GM21381 (cell line): ENCODE results near the gene MASP1.

Experiments
- ATAC-seq: cut with Tn5 transposase; IDR thresholded peaks from one replicate; pipeline ENCODE4 v1.9.1; 2021; ENCODE audit warnings: mild to moderate bottlenecking, moderate library complexity; ENCODE audit not compliant: unreplicated experiment

The MASP1 gene

GRCh38 chr3:187196573-187197334, 94.8 kb downstream of the MASP1 start:
- ATAC-seq: no peak

- ATAC-seq: no peak
Observed at GRCh38 chr3:187193181-187193580, 98.4 kb downstream of the MASP1 start.

- no peak for ATAC-seq
Observed at GRCh38 chr3:187191271-187191670, 100.3 kb downstream of the MASP1 start.

- ATAC-seq: no peak
Observed at GRCh38 chr3:187188931-187189330, 102.6 kb downstream of the MASP1 start.

DNA sequence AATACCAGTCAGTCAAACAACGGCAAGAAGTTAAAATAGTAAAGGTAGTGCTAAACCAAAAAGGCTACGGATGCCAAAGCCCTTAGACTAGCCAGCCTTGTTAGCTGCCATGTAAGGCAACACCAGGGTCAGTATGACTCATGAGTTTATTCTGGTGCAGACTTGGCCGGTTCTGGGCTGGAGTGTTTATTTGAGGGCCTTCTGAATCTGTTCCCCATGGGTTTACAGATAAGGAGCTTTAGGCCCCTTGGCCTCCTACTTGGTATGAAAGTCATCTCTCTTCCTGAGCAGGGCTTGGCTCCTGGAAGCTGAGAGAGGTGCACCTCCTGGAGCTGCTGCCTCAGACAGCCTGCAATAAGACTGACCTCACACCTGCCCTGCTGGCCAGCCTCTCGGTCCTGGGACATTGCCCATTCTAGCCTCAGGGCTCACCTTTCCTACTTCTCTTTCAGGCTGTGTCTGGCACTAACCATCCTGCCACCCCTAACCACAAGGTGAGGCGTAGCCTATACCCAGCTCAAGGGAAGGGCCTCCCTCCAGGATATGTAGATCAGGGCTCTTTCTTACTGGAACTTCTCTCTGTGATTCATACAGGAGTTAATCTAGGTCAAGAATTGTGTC, 104.6 kb downstream of the MASP1 start:
- no peak for ATAC-seq

DNA sequence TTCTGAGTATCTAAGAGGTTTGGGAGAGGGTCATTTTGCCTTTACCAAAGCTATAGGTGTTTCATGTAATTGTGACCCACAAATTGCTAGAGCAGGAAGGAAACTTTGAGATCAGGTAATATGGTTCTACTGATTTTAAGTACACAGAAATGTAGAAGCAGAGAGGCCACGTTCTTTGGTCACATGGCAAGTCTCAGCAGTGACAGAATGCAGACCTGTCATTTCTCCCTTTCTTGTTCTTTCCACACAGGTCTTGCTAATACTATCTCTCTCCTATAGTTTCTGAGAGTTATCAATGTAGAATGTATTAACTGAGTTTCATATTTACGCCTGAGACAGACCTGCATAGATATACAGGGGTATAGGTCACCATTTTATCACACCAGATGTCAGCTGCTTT, 105.2 kb downstream of the MASP1 start:
- ATAC-seq: no peak

- no peak for ATAC-seq
Observed at GRCh38 chr3:187185759-187186158, 105.8 kb downstream of the MASP1 start.
